ENCODE results near the gene PIAS3.

Gene PIAS3

DNA sequence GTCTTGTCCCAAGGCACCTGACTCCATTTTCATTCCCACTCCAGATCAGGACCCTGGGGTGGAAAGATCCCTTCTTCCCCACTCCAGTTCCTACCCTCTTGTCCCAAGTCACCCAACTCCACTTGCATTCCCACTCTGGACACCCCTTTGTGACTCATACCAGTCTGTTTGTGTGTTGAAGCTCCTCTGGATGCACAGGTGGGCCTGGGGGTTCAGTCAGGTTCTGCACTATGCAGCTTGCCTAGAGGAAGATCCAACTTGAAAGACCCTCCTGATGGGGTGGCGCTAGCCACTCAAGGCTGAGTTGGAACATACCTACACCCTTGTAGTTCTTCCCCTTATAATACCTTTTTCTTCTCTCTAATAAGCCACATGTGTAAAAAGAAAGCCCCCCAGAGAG is 36.6 kb upstream of the PIAS3 start:
- no peak overlapping the region for H3K4me3 ChIP-seq (ENCODE audit: low read depth, low read length)
- no peak for DNase-seq (ENCODE audit: low read depth)
- TF ChIP-seq, protein P1, sequence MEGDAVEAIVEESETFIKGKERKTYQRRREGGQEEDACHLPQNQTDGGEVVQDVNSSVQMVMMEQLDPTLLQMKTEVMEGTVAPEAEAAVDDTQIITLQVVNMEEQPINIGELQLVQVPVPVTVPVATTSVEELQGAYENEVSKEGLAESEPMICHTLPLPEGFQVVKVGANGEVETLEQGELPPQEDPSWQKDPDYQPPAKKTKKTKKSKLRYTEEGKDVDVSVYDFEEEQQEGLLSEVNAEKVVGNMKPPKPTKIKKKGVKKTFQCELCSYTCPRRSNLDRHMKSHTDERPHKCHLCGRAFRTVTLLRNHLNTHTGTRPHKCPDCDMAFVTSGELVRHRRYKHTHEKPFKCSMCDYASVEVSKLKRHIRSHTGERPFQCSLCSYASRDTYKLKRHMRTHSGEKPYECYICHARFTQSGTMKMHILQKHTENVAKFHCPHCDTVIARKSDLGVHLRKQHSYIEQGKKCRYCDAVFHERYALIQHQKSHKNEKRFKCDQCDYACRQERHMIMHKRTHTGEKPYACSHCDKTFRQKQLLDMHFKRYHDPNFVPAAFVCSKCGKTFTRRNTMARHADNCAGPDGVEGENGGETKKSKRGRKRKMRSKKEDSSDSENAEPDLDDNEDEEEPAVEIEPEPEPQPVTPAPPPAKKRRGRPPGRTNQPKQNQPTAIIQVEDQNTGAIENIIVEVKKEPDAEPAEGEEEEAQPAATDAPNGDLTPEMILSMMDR (conservative IDR thresholded peaks at IDR 0.05; ENCODE audit: low read depth, low read length) = no peak

DNA sequence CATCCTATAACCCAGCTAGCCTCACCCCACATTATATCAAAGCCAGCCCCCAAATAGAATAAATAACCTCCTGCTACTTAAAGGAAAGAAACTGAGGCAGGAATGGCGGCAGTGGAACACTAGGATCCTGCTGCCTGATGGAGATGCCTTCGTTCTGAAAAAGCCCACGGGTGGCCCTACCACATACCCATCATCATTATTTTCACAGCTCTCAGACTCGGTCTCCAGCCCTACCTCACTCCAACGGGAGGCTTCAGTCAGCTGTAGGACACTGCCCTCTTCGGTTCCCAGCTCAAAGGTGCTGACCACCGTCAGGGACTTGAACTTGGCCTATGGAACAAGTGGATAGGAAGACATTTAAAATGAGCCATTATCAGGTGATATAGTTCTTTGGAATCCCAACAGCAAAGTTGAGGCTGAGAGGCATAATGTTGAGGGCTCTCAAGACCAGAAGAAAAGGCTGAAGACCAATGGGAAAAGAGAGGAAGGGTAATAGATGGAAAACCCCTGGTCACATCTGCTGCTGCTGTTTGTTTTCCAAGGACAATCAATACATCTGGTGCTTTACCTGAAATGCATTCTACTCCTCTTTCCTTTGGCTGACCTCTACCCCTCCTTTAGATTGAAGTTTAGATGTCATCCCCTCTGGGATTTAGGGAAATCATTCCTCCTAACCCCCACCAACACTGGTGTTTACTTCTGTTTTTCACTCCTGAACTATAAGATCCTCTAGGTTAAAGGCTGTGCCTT is 34.6 kb upstream of the PIAS3 start:
- no peak for DNase-seq (ENCODE audit: low read depth)
- no peak overlapping the region for H3K4me3 ChIP-seq (ENCODE audit: low read depth, low read length)
- TF ChIP-seq, protein P1 (conservative IDR thresholded peaks at IDR 0.05; ENCODE audit: low read depth, low read length) = no peak

DNA sequence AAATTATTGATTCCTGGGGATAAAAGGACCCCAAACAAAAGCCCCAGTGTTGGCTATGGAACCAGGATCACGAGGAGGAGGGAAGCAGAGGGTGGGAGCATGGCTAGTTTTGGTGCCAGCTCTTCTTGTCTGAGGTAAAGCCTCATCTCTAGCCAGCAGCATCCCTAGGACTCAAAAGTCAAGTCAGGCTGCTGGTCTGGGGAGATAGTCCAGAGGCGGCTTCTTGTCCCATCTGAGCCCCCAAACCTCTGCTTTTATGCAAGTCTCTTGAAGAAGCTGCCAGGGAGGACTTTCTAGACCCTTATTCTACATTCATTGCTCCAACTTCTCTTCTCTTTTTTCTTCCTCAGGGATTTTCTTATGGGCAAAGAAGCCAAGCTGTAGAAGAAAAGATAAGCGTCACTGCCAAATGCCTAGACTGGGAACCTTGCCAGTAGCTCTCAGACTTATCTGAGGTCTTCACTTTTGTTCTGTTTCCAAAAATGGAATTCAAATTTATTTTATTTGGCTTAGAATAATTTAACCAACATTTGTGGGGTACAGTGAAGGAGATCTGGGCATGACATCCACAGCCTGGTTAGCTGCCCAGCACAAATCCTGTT is 33.7 kb upstream of the PIAS3 start:
- TF ChIP-seq, protein P1 (conservative IDR thresholded peaks at IDR 0.05; ENCODE audit: low read depth, low read length) = no peak
- H3K4me3 ChIP-seq (ENCODE audit: low read depth, low read length) = no peak overlapping the region
- peak; percentile 69 for DNase-seq (ENCODE audit: low read depth)

DNA sequence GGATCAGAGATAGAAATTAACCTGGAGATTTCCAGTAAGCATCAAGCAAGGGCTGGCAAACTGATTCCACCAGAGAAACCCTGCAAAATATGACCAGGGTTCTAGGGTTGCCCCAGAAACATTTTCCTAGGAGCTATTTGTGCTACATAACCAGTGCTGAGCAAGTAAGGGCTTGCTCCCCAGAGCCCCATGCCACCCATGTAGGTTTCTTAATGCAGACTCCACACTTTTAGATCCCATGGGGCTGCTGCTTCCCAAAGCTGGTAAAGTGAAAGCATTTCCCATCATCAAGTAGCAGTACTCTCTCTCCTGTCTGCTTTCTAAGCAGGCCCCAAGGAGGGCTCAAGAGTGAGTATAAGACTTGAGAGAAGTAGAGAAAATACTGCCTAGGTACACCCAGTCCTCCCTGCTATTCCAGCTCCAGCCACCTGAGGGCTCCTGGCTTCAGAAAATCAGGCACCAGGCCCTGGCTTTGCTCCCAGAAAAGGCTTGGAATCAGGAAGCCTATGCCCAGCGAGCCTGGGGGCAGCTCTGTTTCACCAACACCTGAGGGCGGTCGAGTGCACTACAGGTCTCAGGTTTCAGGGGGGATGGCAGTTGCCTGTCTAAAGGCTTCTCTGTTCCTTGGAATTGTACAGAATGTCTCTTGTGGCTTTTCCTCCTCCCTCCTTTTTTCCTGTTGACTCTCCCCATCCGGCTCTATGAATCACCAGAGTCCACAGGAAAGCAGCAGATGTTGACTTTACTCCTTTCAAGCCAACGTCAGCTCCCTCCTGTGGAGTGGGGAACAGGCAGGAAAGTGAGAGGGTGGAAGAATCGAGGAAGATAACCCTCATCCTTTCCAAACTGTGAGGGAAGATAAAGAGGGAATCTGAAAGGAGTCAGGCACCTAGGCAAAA is 33.0 kb upstream of the PIAS3 start:
- TF ChIP-seq, protein P1 (conservative IDR thresholded peaks at IDR 0.05; ENCODE audit: low read depth, low read length) = peak; percentile 95
- DNase-seq (ENCODE audit: low read depth) = peak; percentile 99
- H3K4me3 ChIP-seq (ENCODE audit: low read depth, low read length) = peak overlapping the region; percentile 25

DNA sequence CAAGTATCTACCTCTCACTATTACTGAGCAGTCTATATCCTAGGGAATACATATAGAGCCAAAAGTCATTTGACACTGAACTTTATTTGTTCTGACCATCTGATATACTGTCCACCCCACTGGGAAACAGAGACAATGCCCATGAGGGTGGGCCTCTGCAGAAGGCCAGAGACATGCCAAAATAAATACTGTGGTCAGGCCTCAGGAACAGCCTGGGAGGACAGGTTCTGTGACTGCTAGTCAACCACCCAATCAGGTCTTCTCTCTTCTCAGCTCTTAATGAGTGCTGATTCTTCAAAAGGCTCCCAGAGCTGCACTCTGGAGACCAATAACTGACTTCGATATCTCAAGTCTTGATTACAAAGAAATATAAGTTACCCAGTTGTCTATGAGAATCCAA is 32.3 kb upstream of the PIAS3 start:
- peak; percentile 83 for DNase-seq (ENCODE audit: low read depth)
- TF ChIP-seq, protein P1 (conservative IDR thresholded peaks at IDR 0.05; ENCODE audit: low read depth, low read length) = no peak
- H3K4me3 ChIP-seq (ENCODE audit: low read depth, low read length) = no peak overlapping the region

DNA sequence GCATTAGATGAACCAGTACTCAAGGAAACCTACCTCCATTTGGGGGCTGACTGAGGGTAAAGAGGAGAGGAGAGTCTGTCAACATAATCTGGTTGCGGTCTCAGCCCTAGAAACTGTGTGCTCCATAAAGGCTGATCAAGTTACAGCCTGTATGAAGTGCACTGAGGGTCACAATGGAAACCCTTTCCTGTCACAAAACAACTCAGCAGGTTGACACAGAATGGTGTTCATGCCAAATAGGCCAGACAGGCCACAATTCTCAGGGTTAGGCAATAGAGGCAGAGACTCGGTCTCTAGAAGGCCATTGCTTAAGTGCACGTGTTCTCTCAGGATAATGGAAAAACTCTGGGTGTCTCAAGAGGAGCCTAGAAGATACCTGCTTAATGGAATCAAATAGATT is 30.8 kb upstream of the PIAS3 start:
- TF ChIP-seq, protein P1 (conservative IDR thresholded peaks at IDR 0.05; ENCODE audit: low read depth, low read length) = no peak
- H3K4me3 ChIP-seq (ENCODE audit: low read depth, low read length) = no peak overlapping the region
- peak; percentile 45 for DNase-seq (ENCODE audit: low read depth)

Measured in choroid plexus epithelial cell (primary cell).